HG03066 (cell line): ENCODE data around the gene SESTD1.

Source experiments
- ATAC-seq: cut with Tn5 transposase; IDR thresholded peaks from one replicate; pipeline ENCODE4 v1.9.1; 2021; ENCODE audit warnings: low read depth; ENCODE audit not compliant: unreplicated experiment

The SESTD1 gene

DNA sequence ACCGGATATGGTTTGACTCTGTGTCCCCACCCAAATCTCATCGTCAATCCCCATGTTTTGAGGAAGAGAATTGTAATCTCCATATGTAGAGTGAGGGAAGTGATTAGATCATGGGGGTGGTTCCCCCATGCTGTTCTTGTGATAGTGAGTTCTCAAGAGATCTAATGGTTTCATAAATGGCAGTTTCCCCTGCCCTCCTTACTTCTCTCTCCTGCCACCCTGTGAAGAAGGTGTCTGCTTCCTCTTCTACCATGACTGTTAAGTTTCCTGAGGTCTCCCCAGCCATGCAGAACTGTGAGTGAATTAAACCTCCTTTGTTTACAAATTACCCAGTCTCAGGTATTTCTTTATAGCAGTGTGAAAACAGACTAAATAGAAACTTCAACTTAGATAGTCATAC is 69.5 kb downstream of the SESTD1 start:
- no peak for ATAC-seq

DNA sequence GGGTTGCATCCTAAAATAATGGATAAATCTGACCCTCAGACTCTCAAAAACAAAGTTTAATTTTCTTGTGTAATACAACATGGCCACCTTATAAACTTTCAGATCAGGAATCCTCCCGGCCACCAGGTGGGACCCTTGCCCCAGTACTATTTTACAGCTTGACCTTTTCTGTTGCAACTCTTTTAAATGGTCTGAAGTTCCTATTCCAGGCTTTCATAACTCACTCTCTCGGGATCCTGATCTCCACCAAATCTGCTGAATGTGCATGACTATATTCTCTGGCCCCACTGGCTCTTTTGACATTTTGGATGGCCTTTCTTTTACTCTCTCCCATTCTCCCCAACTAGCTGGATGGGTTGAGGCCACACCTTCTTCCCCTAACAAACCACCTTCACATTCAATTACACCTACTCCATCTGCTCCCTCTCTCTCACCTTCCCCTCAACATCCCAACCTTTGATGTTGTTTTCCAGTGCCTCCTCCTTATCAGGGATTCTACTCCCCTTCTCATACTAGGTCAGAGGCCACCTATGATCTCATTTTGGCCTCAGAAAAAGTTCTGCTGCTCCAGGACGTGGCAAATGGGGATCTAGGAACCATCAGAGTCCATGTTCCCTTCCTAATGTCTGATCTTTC is 70.8 kb downstream of the SESTD1 start:
- ATAC-seq, result no peak

DNA sequence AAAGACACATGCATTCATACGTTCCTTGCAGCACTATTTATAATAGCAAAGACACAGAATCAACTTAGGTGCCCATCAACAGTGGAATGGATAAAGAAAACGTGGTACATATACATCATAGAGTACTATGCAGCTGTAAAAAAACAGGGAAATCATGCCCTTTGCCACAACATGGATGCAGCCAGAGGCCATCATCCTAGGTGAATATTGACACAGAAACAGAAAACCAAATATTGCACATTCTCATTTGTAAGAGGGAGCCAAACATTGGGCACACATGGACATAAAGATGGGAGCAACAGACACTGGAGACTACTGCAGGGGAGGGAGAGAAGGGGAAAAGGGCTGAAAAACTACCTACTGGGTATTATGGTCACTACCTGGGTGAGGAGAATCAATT is 73.5 kb downstream of the SESTD1 start:
- no peak for ATAC-seq

DNA sequence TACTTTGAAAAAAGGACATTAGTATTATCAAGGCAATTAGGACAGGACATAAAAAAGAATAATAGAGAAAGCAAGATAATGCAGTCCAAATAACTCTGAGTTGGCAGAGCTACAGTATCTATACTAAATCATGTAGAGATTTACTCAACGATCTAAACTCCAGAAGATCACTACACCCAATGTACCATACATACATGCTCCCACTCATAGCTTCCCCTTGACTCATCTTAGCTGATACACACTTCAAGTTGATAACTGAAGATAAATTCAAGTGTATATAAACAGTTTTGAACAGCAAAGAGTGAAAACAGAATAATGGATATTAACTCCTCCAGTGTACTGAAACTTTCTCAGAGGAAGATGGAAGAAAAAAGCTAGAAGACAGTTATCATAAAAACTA is 78.5 kb downstream of the SESTD1 start:
- no peak for ATAC-seq

DNA sequence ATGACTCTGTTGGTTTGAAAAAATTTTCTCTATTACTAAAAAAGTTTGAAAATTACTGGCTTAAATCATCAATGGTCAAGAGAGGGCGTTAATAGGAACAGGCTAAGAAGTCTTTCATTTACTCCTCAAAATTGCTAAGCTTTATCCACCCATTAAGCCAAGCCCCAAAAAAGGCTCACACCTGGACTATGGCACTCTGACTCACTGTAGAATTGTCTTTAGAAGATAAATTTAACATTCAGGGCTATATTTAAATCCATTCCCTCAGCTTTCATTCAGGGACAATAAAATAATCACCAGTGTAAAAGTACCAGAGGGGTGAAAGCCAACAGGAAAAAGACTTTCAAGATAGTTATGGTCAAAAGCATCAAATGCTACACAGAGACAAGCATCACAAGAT is 80.0 kb downstream of the SESTD1 start:
- no peak for ATAC-seq

DNA sequence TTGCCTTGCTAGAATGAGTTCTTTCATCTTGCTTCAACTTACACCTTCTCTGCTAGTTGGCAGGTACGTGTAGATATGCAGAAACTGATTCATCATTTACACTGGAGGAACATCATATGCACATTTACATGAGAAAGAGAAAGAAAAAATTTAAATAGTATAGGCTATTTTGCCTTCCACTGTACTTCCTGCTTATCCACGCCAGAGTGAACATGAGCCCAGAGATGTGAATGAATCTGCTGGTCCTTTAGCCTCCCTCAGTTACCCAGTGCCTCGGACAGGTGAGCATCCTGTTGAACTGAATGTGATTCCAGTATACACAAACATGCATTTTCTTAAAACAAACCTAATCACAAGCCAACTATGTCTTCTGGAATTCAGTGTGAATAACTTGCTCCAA is 83.6 kb downstream of the SESTD1 start:
- peak; percentile 67 for ATAC-seq

DNA sequence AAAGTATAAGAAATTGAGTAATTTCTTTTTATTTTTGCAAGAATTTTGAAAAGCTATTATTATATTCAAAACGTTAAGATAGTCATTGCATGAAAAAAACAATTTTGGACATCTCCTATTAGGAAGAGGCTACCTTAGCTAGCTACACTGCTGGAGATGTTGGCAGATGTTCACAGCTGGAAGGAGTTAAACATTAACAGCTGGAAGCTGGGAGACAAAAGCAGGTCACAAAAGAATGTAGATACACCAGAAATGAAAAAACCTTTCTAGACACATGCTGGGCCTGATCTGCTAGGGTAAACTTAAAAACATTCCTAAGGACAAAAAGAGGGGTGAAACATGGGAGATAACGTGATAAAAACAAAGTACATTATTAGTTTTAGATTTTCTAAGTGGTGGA is 84.4 kb downstream of the SESTD1 start:
- ATAC-seq, result no peak

DNA sequence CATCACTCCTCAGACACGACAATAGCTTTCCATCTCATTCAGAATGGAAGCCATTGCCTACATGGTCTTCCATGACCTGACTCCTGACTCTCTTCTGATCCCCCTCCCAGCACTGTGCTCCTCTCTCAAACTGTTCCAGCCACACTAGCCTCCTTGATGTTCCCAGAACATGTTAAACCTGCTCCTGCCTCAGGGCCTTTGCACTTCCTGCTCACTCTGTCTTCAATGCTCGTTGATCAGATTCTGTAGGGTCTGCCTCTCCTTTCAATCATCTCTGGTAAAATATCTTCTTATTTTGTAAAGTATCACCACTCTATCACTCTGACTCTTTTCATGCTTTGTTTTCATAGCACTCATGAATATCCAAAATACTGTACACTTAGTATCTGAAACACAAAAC is 84.9 kb downstream of the SESTD1 start:
- ATAC-seq, result no peak

DNA sequence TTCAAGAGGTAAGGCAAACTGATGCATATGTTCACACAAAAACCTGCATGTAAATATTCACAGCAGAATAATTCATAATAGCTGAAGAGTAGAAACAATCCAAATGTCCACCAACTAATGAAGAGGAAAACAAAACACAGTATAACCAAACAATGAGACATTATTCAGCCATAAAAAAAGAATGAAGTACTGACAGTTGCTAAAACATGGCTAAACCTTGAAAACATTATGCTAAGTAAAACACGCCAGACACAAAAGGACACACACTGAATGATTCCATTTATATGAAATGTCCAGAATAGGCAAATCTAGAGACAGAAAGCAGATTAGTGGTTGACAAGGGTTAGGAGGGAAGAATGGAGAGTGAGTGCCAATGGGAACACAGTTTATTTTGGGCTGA is 86.9 kb downstream of the SESTD1 start:
- no peak for ATAC-seq

DNA sequence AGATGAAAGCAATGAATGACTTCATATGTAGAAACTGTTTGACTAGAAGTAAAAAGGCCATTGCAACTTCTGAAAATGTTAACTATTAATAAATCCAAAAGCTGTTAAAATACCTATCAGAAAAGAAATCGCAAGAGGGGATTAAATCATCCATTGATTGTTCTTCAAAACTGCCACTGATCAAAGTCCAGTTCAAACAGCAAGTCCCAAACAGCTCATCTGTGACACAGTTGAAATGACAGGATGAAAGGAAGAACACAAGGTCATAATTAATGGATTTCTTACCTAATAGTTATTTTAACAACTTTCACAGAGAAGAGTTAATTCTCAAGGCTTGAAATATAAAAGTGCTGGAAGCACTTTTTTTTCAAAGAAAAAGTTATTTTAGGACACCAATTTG is 90.4 kb downstream of the SESTD1 start:
- no peak for ATAC-seq

DNA sequence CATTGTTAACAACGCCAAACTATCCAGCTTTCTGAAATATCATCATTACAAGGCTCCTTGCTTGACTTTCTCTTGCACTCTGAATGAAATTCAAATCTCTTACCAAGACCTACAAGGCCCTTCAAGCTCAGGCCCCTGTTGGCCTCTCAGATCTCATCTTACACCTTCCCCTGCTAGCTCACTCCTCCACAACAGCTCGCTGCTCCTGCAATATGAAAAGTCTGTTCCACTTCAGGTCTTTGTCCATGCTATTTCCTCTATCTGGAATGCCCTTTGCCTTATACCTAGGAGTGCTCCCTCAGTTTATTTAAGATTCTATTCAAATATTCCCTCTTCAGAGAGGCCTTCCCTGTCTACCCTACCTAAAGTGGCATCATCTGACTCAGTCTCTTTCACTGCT is 91.7 kb downstream of the SESTD1 start:
- no peak for ATAC-seq

DNA sequence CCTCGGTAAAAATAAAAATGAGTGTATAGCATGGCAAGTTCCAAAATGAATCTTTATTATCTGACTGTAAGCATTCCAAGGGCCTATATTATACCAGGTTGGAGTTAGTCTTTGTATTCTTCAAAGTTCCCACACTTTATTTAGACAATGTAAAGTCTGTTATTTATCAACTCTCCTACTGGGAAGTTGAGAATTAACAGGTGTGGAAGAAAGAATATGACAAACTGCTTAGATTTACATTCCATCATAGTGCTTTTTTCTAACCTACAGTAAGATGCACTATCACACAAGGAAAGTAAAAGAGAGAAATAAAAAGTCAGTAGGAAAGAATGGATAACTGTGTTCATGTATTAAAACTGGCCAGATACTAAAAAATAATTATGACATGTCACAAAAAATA is 93.3 kb downstream of the SESTD1 start:
- ATAC-seq, result no peak

DNA sequence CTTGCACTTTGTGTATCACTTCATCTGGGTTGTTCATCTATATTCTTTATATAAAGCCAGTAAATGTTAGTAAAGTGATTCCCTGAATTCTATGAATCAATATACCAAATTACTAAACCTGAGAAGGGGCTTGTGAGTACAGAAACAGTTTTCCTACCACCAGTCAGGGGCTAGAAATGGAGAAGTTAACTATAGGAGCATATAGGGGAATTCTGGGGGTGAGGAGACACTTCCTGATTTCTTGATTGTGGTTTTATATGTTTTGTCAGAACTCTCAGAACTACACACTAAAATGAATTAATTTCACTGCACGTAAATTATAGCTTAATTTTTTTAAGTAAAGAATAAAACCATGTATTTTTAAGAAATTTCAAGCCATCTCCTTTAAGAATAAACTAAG is 93.7 kb downstream of the SESTD1 start:
- no peak for ATAC-seq

DNA sequence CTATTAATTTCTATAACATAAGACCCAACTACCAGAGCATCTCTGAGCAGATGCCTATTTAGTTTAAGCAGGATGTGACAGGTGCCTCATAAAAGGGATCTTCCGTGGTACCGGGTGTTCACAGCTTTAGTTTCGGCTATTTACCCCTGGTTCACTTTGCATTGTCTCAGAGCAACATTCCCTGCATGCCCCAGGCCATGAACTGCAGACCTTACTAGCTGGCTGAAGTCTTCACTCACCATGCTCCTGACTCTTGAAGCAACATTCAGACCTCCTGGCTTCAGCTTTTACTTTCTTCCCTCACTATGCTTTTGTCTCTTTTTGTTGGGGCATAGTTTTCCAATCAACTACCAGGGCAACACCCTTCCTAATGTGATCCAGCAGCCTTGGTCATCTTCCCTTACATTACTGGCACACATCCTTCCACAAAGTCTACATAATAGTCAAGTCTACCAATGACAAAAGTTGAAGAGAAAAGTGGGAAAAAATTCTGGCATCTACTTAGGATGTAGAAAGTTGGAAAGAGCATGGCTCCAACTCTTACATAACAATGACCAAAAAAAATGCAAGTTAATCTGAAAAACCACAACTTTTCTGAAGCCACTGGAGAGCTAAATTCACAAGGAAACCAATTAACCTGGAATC is 99.2 kb downstream of the SESTD1 start:
- ATAC-seq, result no peak

DNA sequence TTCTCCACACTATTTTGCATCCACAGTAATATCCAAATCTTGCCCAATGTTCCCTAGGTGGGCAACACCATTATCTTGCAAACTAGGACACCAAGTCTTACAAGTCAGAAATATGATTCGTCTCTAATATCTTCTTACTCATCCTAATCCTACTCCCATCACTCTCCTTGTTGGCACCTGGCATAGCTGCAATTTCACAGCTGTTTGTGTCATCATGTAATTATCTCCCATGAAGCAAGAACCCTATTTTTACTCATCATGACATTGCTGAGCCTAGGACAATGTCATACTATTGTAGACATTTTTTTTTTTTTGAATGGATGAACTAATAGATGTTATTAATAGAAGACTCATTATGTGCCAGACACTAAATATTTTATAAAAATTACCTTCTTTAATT is 123.4 kb downstream of the SESTD1 start:
- no peak for ATAC-seq

DNA sequence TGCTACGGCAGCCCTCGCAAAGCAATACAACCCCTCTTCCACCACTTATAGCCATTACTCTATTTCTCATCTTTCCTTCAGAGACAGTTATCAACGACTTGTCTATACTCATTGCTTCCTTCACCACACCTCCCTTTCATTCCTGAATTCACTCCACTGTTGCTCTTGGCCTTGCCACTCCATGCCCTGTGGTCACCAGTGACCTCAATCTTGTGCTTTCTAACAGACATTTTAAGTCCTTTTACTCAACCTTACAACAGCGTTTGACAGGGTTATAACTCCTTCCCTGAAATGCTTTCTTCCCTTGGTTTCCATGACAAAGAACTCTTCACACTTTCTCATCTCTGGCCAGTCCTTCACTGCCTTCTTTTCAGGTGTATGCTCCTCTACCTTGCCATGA is 124.1 kb downstream of the SESTD1 start:
- no peak for ATAC-seq

DNA sequence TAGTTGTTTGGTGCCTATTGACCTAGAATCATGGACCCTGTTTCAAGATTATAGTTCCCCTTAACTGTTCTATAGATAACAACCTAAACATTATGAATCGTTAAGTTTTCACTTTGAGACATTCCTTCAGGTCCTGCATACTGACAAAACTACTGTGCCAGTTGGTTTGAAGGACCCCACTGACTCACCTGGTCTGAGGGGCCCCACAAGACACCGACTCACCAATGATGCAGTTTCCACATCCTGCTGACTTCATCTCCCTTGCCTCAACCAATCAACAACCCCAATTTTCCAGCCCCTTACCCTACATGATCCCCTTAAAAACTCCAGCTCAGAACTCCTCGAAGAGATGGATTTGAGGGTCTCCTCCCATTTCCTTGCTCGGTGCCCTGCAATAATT is 125.1 kb downstream of the SESTD1 start:
- no peak for ATAC-seq

DNA sequence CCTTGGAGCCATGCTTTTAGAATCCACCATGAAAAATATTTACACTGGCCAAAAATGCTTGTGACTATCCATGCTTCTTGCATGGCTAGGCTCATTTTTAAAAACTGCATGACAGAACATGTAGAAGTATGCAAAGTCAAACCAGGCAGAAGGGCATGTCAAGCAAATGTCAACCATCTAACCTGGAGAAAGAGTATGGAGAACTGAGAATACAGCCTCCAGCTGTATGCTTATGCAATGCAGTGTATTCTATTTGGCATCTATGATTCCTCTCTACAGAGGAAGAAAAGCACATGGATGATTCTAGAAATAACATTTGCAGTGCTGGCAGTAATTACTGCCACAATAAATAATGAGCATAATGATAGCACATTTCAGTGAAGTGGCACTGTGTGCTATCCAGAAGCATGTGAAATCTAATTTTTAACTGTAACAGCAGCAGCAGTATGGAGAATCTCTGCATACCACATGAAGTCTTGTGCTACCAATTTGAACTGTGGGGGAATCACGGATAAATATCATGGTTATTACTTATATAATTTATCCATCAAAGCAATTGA is 127.4 kb downstream of the SESTD1 start:
- ATAC-seq, result no peak

DNA sequence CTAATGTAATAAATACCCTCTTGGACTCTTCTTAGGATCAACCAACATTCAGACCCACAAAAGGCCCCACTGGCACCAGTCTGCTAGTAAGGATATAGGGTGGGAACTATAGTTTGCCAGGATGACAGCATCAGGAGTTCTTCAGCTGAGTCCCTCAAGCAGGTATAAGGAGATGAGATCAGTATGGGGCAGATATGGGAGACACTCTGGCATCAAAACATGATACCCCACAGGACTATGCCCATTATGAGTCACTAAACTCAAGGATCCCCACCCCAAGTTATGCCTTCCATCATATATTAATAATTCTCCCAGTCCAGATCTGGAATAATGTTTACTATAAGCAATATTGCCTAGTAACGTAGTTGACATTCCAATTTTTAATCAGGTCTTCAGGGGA is 131.6 kb downstream of the SESTD1 start:
- ATAC-seq, result no peak

DNA sequence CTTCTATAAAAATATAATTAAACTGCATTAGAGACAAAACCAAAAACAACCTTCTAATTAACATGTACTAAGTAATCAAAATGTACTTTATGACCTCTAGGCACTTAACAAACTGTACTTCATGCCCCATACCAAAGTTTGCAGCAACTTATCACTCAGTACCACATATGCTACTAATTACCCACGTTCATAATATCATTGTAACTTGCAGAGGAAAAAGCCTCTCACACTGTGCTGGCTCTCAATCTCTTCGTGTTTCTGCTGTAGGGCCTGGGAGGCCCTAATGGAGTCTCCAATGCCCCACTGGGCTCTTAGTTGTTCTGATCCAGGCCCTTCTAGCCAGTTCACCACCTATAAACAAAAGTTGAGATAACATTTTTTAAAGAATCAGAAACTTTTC is 132.6 kb downstream of the SESTD1 start:
- no peak for ATAC-seq

DNA sequence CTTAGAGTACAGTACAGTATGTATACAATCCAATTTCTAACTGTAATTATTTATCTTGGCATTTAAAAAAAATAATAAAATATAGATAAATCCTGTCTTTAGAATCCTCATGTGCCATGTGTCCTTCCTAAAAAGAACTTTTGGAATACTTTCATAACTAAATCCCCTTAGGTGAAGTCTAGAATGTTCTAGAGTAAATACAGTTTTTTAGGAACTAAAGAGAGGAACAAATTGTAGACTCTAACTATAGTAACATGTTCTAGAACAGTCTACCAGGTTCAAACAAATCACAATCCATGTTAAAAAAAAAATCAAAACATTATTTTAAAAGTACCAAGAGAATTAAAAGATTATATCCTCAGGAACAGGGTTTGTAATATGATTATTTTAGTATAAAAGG is 134.1 kb downstream of the SESTD1 start:
- no peak for ATAC-seq

DNA sequence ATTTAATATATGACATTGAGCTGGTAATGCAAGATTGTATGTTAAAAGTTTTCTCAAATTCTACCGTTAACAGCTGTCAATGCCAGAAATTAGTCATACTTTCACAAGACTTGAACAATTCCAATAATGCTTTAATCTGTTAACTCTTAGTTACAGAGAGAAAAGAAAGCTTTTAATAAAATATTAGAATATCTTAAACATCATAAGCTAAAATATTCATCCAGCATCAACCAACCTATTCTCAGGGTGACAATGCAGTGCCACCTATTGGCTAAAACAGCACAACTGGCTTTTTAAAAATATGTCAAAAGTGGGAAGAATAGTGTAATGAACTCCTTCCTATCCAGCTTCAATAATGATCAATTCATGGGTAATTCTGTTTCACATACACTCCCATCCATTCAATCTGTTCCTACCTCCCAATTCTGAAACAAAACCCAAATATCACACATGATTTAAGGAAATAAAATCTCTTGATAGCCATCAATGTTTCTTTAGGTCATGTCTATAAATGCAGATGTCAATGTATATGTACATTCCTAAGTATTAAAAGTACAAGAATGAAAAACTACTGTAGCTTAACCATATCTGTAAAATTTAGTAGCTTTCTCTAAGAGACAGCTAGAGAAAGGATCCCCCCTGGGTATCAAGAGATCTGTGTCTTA is 134.9 kb downstream of the SESTD1 start:
- no peak for ATAC-seq
